ENCODE results near the gene CEP57L1. TPM values are rescaled to one million over a fixed set of nuclear protein-coding genes. Genes with fewer than 3 reads are reported as not detected.
"Not testable (repeated sequence)": the region's sequence is repeated elsewhere in the genome, so short reads cannot be mapped to it uniquely, and the experiment has no call there.

The CEP57L1 gene
- total RNA-seq, 4 donors from 2014 or later = 10.3 to 18.8 (median 13.8) TPM

DNA sequence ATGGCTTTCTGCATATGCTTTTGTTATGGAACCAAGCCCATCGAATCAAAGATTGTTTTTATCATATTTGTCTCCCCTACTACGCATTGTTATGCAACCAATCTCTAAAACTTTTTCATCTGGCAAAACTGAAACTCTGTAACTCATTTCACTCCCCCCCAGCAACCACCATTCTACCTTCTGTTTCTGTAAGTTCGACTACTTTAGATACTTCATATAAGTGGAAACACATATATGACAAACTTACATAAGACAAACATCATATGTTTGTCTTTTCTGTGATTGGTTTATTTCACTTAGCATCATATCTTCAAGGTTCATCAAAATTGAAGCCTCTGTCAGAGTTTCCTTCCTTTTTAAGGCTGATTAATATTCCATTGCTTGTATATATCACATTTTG lies 34.8 kb downstream of the CEP57L1 start:
- WGBS = 85% methylated on average over 3 of the region's 3 CpGs
- H3K36me3 ChIP-seq = no peaks in the 10 kb centered on the region
- H3K27ac ChIP-seq = no peak overlapping the region
- no peak overlapping the region for H3K4me3 ChIP-seq
- no peaks in the 10 kb centered on the region for H3K4me1 ChIP-seq
- TF ChIP-seq, protein P1, sequence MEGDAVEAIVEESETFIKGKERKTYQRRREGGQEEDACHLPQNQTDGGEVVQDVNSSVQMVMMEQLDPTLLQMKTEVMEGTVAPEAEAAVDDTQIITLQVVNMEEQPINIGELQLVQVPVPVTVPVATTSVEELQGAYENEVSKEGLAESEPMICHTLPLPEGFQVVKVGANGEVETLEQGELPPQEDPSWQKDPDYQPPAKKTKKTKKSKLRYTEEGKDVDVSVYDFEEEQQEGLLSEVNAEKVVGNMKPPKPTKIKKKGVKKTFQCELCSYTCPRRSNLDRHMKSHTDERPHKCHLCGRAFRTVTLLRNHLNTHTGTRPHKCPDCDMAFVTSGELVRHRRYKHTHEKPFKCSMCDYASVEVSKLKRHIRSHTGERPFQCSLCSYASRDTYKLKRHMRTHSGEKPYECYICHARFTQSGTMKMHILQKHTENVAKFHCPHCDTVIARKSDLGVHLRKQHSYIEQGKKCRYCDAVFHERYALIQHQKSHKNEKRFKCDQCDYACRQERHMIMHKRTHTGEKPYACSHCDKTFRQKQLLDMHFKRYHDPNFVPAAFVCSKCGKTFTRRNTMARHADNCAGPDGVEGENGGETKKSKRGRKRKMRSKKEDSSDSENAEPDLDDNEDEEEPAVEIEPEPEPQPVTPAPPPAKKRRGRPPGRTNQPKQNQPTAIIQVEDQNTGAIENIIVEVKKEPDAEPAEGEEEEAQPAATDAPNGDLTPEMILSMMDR (IDR thresholded peaks at IDR 0.05) = no peak
- no peaks in the 10 kb centered on the region for H3K27me3 ChIP-seq
- H3K9me3 ChIP-seq = no peaks in the 10 kb centered on the region
- DNase-seq (ENCODE audit: low spot score in 2 of 2) = no peak

DNA sequence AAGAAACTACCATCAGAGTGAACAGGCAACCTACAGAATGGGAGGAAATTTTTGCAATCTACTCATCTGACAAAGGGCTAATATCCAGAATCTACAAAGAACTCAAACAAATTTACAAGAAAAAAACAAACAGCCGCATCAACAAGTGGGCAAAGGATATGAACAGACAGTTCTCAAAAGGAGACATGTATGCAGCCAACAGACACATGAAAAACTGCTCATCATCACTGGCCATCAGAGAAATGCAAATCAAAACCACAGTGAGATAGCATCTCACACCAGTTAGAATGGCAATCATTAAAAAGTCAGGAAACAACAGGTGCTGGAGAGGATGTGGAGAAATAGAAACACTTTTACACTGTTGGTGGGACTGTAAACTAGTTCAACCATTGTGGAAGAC lies 40.3 kb downstream of the CEP57L1 start:
- H3K4me3 ChIP-seq; H3K36me3 ChIP-seq; H3K27me3 ChIP-seq; H3K4me1 ChIP-seq; DNase-seq (ENCODE audit: low spot score in 2 of 2); H3K27ac ChIP-seq; H3K9me3 ChIP-seq: not testable (repeated sequence)
- 100% methylated on average over 1 of the region's 1 CpG for WGBS

DNA sequence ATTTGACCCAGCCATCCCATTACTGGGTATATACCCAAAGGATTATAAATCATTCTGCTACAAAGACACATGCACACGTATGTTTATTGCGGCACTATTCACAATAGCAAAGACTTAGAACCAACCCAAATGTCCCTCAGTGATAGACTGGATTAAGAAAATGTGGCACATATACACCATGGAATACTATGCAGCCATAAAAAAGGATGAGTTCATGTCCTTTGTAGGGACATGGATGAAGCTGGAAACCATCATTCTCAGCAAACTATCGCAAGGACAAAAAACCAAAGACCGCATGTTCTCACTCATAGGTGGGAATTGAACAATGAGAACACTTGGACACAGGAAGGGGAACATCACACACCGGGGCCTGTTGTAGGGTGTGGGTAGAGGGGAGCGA lies 40.7 kb downstream of the CEP57L1 start:
- WGBS = 97% methylated on average over 6 of the region's 6 CpGs
- H3K36me3 ChIP-seq; H3K27ac ChIP-seq; H3K4me1 ChIP-seq; H3K27me3 ChIP-seq; DNase-seq (ENCODE audit: low spot score in 2 of 2); H3K4me3 ChIP-seq; H3K9me3 ChIP-seq: not testable (repeated sequence)

DNA sequence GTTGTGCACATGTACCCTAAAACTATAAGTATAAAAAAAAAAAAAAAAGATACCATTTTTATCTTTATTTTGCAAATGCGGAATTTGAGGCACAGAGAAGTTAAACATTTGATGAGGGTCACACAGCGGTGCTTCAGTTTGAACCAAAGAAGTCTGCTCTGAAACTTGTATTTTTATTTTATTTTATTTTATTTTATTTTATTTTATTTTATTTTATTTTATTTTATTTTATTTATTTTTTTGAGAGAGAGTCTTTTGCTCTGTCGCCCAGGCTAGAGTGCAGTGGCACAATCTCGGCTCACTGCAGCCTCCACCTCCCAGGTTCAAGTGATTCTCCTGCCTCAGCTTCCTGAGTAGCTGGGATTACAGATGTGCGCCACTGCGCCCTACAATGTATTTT lies 41.2 kb downstream of the CEP57L1 start:
- H3K4me3 ChIP-seq; H3K4me1 ChIP-seq; H3K27ac ChIP-seq; H3K9me3 ChIP-seq; H3K36me3 ChIP-seq; DNase-seq (ENCODE audit: low spot score in 2 of 2); H3K27me3 ChIP-seq: not testable (repeated sequence)
- WGBS = 97% methylated on average over 6 of the region's 6 CpGs

DNA sequence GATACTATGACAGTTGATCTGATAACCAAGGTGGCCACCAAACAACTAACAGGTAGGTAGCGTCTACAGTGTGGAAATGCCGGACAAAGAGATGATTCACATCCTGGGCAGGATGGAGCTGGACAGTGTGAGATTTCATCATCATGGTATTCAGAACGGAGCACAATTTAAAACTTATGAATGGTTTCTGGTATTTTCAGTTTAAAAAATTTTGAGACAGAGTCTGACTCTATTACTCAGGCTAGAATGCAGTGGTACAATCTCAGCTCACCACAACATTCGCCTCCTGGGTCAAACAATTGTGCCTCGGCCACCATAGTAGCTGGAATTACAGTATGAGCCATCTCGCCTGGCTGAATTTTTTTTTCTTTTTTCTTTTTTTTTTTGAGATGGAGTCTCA lies 43.8 kb downstream of the CEP57L1 start:
- no peak overlapping the region for H3K4me3 ChIP-seq
- H3K27ac ChIP-seq = no peak overlapping the region

DNA sequence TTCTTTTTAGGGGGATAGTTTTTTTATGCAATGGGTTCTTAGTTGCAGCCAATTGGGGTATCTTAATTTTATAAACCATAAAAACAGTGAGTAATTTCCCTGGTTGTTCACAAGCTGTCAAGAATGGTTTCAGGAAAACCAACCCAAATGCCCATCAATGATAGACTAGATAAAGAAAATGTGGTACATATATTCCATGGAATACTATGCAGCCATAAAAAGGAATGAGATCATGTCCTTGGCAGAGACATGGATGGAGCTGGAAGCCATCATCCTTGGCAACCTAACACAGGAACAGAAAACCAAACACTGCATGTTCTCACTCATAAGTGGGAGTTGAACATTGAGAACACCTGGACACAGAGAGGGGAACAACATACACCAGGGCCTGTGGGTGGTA lies 46.8 kb downstream of the CEP57L1 start:
- H3K9me3 ChIP-seq; H3K27me3 ChIP-seq; DNase-seq (ENCODE audit: low spot score in 2 of 2); H3K4me1 ChIP-seq; H3K4me3 ChIP-seq; H3K27ac ChIP-seq; H3K36me3 ChIP-seq: not testable (repeated sequence)

More for the DNA sequence above, 43.8 kb downstream of the CEP57L1 start:
- Histone ChIP-seq H3K4me1 (no peaks in the 10 kb centered on the region), H3K36me3 (peaks cover 7% of the 10 kb centered on the region), H3K9me3 (no peaks in the 10 kb centered on the region), H3K27me3 (no peaks in the 10 kb centered on the region)
- 89% methylated on average over 6 of the region's 6 CpGs for WGBS
- TF ChIP-seq, protein P1 (IDR thresholded peaks at IDR 0.05) = no peak
- TF ChIP-seq EP300 (IDR thresholded peaks at IDR 0.05) (no peak), POLR2A (IDR thresholded peaks at IDR 0.05) (no peak), POLR2AphosphoS5 (IDR thresholded peaks at IDR 0.05) (no peak)
- no peak for DNase-seq (ENCODE audit: low spot score in 2 of 2)

DNA sequence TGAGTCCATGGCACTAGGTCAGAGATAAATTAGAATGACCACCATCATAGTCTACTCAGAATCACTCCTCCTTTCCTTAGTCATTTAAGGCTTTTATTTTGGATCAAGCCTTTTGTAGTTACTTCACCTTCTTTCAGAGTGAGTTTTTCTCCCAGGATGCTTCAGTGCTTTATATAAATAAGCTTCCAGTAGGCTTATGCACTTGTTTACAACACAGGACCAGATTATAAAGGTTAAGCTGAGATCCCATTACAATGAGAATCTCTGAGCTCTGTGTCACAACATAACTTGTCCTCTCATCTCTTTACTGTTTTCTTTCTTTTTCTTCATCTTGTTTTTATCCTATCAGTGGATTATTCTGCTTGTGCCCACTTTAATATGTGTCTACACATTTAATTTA lies 47.9 kb downstream of the CEP57L1 start:
- TF ChIP-seq, protein P1 (IDR thresholded peaks at IDR 0.05) = no peak
- TF ChIP-seq EP300 (IDR thresholded peaks at IDR 0.05) = no peak
- no peak for TF ChIP-seq POLR2A (IDR thresholded peaks at IDR 0.05)
- no peak for TF ChIP-seq POLR2AphosphoS5 (IDR thresholded peaks at IDR 0.05)

DNA sequence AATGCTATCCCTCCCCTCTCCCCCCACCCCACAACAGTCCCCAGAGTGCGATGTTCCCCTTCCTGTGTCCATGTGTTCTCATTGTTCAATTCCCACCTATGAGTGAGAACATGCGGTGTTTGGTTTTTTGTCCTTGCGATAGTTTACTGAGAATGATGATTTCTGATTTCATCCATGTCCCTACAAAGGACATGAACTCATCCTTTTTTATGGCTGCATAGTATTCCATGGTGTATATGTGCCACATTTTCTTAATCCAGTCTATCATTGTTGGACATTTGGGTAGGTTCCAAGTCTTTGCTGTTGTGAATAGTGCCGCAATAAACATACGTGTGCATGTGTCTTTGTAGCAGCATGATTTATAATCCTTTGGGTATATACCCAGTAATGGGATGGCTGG lies 52.9 kb downstream of the CEP57L1 start:
- not testable (repeated sequence) for H3K27ac ChIP-seq; H3K27me3 ChIP-seq; DNase-seq (ENCODE audit: low spot score in 2 of 2); H3K36me3 ChIP-seq; H3K9me3 ChIP-seq; H3K4me1 ChIP-seq; H3K4me3 ChIP-seq
- WGBS = 96% methylated on average over 4 of the region's 5 CpGs

More for the DNA sequence above, 47.9 kb downstream of the CEP57L1 start:
- peaks cover 7% of the 10 kb centered on the region for H3K36me3 ChIP-seq
- no peak for DNase-seq (ENCODE audit: low spot score in 2 of 2)
- H3K27me3 ChIP-seq = no peaks in the 10 kb centered on the region
- no peak overlapping the region for H3K4me3 ChIP-seq
- H3K4me1 ChIP-seq = no peaks in the 10 kb centered on the region
- no peaks in the 10 kb centered on the region for H3K9me3 ChIP-seq
- H3K27ac ChIP-seq = no peak overlapping the region

DNA sequence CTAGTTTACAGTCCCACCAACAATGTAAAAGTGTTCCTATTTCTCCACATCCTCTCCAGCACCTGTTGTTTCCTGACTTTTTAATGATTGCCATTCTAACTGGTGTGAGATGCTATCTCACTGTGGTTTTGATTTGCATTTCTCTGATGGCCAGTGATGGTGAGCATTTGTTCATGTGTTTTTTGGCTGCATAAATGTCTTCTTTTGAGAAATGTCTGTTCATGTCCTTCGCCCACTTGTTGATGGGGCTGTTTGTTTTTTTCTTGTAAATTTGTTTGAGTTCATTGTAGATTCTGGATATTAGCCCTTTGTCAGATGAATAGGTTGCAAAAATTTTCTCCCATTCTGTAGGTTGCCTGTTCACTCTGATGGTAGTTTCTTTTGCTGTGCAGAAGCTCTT lies 53.4 kb downstream of the CEP57L1 start:
- not testable (repeated sequence) for H3K27ac ChIP-seq; H3K9me3 ChIP-seq; DNase-seq (ENCODE audit: low spot score in 2 of 2); H3K4me3 ChIP-seq; H3K36me3 ChIP-seq; H3K4me1 ChIP-seq; H3K27me3 ChIP-seq
- WGBS = 91% methylated on average over 1 of the region's 1 CpG

All from suprapubic skin (tissue), 4 donors.